GM21717 (cell line): ENCODE measurements around the gene SV2B.
"Not testable (repeated sequence)": the region's sequence is repeated elsewhere in the genome, so short reads cannot be mapped to it uniquely, and the experiment has no call there.

ENCODE experiments used
- ATAC-seq: cut with Tn5 transposase; IDR thresholded peaks from one replicate; pipeline ENCODE4 v1.9.1; 2021; ENCODE audit warnings: mild to moderate bottlenecking, moderate library complexity; ENCODE audit not compliant: unreplicated experiment

SV2B gene

GRCh38 chr15:91304210-91304609 is 204.2 kb downstream of the SV2B start:
- no peak for ATAC-seq

GRCh38 chr15:91304786-91305185 is 204.7 kb downstream of the SV2B start:
- no peak for ATAC-seq

GRCh38 chr15:91306144-91306543 is 206.1 kb downstream of the SV2B start:
- no peak for ATAC-seq

GRCh38 chr15:91307601-91308000 is 207.5 kb downstream of the SV2B start:
- ATAC-seq = no peak

GRCh38 chr15:91308199-91308598 is 208.1 kb downstream of the SV2B start:
- no peak for ATAC-seq

- ATAC-seq = no peak
Measured at GRCh38 chr15:91308855-91309254, 208.8 kb downstream of the SV2B start.

- ATAC-seq = no peak
Measured at GRCh38 chr15:91311986-91312385, 211.9 kb downstream of the SV2B start.

- no peak for ATAC-seq
Measured at GRCh38 chr15:91316126-91316525, 216.1 kb downstream of the SV2B start.

GRCh38 chr15:91318516-91318915 is 218.5 kb downstream of the SV2B start:
- ATAC-seq = no peak

GRCh38 chr15:91318931-91319330 is 218.9 kb downstream of the SV2B start:
- ATAC-seq = no peak

GRCh38 chr15:91319371-91320059 is 219.5 kb downstream of the SV2B start:
- ATAC-seq = no peak

- no peak for ATAC-seq
Measured at GRCh38 chr15:91320101-91320500, 220.0 kb downstream of the SV2B start.

GRCh38 chr15:91329914-91330313 is 229.9 kb downstream of the SV2B start:
- no peak for ATAC-seq

GRCh38 chr15:91331581-91331980 is 231.5 kb downstream of the SV2B start:
- no peak for ATAC-seq

GRCh38 chr15:91335702-91336101 is 235.6 kb downstream of the SV2B start:
- no peak for ATAC-seq

- no peak for ATAC-seq
Measured at GRCh38 chr15:91336687-91337086, 236.6 kb downstream of the SV2B start.

GRCh38 chr15:91338766-91339165 is 238.7 kb downstream of the SV2B start:
- ATAC-seq = no peak

GRCh38 chr15:91342097-91342496 is 242.0 kb downstream of the SV2B start:
- no peak for ATAC-seq

GRCh38 chr15:91344912-91345311 is 244.9 kb downstream of the SV2B start:
- not testable (repeated sequence) for ATAC-seq

- ATAC-seq = no peak
Measured at GRCh38 chr15:91345736-91346135, 245.7 kb downstream of the SV2B start.

GRCh38 chr15:91346259-91346658 is 246.2 kb downstream of the SV2B start:
- ATAC-seq = no peak

GRCh38 chr15:91348752-91349500 is 248.9 kb downstream of the SV2B start:
- ATAC-seq = no peak
